T-cell (primary cell): ENCODE measurements around the gene NANOGP8. TPM values are rescaled to one million over a fixed set of nuclear protein-coding genes. Genes with fewer than 3 reads are reported as not detected.

Experiments
- total RNA-seq, 35 experiments: library from RNA in 6 of 35; stranded (reverse) in 6 of 35; fragments of 120-200 nt in 1 of 35; gene quantifications; one replicate each; pipeline versions ENCODE4 v1.2.1 to v1.2.4 and lab custom pipeline; 2013 to 2026

NANOGP8 gene
- total RNA-seq, 5 donors from 2014 or later (not counting 1 experiment from before 2014, with no cell fraction given), result 0.50 TPM; not detected in 4

Other genes starting within 250 kb of the NANOGP8 start
- 10 to 100 TPM; 35.3 to 48.6 (median 36.3) TPM for gene AQR, start 115.6 kb downstream of the NANOGP8 start, total RNA-seq
- gene ZNF770, start 97.0 kb downstream of the NANOGP8 start, total RNA-seq, result 10 to 100 TPM; 38.1 to 48.1 (median 44.5) TPM